Endothelial cell (in vitro differentiated cells): ENCODE data around the gene GATD1. TPM values are rescaled to one million over a fixed set of nuclear protein-coding genes. Genes with fewer than 3 reads are reported as not detected.
A peak's percentile ranks its signal among the peaks of the same experiment; 100 is the strongest.

Source experiments
- DNase-seq: peaks from one replicate; pipeline ENCODE4 v3.0.0; 2021; ENCODE audit warnings: low spot score
- H3K27ac Mint-ChIP-seq: one replicate; pipeline ENCODE4 v1.8.0; 2021; ENCODE audit warnings: mixed read lengths, inconsistent platforms; ENCODE audit not compliant: unreplicated experiment
- H3K27me3 Mint-ChIP-seq: one replicate; pipeline ENCODE4 v1.8.0; 2021; ENCODE audit warnings: mild to moderate bottlenecking, moderate library complexity, mixed read lengths, inconsistent platforms; ENCODE audit not compliant: unreplicated experiment
- H3K36me3 Mint-ChIP-seq: one replicate; pipeline ENCODE4 v1.8.0; 2021; ENCODE audit warnings: mild to moderate bottlenecking, low read depth, mixed read lengths, inconsistent platforms; ENCODE audit not compliant: unreplicated experiment
- H3K4me1 Mint-ChIP-seq: one replicate; pipeline ENCODE4 v1.8.0; 2021; ENCODE audit warnings: mild to moderate bottlenecking, mixed read lengths, inconsistent platforms; ENCODE audit not compliant: unreplicated experiment
- H3K4me3 Mint-ChIP-seq: one replicate; pipeline ENCODE4 v1.8.0; 2021; ENCODE audit warnings: mild to moderate bottlenecking, mixed read lengths, inconsistent platforms; ENCODE audit not compliant: unreplicated experiment
- H3K9me3 Mint-ChIP-seq: one replicate; pipeline ENCODE4 v1.8.0; 2021; ENCODE audit warnings: mixed read lengths, inconsistent platforms; ENCODE audit not compliant: unreplicated experiment
- total RNA-seq: library from RNA; stranded (reverse); fragmentation: NEBNext Ultra II Directional; extraction: Animal tissue kit (Norgen Biotek cat#: 25700); gene quantifications from one replicate; pipeline ENCODE4 v1.2.1, GENCODE V29; 2021; ENCODE audit not compliant: unreplicated experiment
- TF ChIP-seq, protein P1 (sequence below): fragments of 200-600 bp; sonication (generic); IDR thresholded peaks from one replicate; pipeline ENCODE4 v1.5.0; 2021; ENCODE audit warnings: antibody characterized with exemption; ENCODE audit not compliant: unreplicated experiment

The GATD1 gene
- total RNA-seq, 1 donor from 2014 or later, result 36.5 TPM

DNA sequence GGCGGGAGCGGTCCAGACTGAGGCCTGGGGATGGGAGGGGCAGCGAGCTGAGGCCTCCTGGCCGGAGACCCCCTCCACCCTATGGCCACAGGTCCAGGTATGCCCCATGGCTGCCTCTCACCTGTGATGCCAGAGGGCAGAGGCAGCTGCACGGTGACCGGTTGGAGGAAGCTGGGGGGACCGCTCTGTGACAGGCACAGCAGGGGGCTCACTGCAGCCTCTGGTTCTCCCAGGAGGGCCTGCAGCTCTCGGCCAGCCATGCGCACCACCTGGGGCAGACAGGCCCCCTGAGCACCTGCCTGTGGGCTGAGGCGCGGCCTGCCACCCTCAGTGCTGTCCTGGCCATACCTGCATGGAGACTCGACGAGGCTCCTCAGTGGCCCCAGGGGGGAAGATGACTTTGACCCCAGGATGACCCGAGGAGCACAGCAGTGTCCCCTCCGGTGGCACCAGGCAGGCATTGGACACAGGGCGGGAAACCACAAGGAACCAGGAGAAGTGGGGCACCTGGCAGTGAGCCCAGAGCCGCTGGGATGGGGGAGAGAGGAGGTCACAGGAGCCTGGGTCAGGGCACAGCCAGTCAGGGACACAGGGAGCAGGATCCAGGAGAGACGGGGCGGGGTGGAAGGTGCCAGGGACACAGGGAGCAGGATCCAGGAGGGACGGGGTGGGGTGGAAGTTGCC lies 24.0 kb upstream of the GATD1 start:
- DNase-seq, result no peak
- Mint-ChIP-seq H3K4me3 (no peak overlapping the region), H3K27ac (no peak overlapping the region), H3K9me3 (no peaks in the 10 kb centered on the region), H3K27me3 (peaks cover 12% of the 10 kb centered on the region), H3K4me1 (no peaks in the 10 kb centered on the region), H3K36me3 (no peaks in the 10 kb centered on the region)
- TF ChIP-seq, protein P1, sequence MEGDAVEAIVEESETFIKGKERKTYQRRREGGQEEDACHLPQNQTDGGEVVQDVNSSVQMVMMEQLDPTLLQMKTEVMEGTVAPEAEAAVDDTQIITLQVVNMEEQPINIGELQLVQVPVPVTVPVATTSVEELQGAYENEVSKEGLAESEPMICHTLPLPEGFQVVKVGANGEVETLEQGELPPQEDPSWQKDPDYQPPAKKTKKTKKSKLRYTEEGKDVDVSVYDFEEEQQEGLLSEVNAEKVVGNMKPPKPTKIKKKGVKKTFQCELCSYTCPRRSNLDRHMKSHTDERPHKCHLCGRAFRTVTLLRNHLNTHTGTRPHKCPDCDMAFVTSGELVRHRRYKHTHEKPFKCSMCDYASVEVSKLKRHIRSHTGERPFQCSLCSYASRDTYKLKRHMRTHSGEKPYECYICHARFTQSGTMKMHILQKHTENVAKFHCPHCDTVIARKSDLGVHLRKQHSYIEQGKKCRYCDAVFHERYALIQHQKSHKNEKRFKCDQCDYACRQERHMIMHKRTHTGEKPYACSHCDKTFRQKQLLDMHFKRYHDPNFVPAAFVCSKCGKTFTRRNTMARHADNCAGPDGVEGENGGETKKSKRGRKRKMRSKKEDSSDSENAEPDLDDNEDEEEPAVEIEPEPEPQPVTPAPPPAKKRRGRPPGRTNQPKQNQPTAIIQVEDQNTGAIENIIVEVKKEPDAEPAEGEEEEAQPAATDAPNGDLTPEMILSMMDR, result no peak

DNA sequence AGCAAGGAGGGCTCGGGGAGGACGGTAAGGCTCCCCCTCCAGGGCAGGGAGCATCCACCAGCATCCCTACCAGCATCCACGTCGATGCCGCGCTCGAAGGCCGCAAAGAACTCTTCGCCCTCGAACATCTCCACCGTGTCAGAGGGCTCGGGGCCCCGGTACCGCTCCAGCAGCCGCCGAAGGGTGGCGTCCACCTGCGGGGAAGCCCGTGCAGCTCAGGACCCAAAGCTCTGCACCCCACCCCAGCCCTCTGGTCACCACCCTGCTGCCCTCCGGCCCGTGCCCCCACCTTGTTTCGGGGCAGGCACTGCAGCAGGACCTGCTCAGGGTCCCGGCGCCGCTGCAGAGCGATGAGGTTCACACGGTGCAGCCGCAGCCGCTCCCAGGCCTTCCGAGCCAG lies 23.2 kb upstream of the GATD1 start:
- Mint-ChIP-seq H3K27ac (no peak overlapping the region), H3K36me3 (no peaks in the 10 kb centered on the region), H3K4me3 (no peak overlapping the region), H3K9me3 (no peaks in the 10 kb centered on the region), H3K27me3 (peaks cover 12% of the 10 kb centered on the region), H3K4me1 (no peaks in the 10 kb centered on the region)
- TF ChIP-seq, protein P1, result no peak
- no peak for DNase-seq

DNA sequence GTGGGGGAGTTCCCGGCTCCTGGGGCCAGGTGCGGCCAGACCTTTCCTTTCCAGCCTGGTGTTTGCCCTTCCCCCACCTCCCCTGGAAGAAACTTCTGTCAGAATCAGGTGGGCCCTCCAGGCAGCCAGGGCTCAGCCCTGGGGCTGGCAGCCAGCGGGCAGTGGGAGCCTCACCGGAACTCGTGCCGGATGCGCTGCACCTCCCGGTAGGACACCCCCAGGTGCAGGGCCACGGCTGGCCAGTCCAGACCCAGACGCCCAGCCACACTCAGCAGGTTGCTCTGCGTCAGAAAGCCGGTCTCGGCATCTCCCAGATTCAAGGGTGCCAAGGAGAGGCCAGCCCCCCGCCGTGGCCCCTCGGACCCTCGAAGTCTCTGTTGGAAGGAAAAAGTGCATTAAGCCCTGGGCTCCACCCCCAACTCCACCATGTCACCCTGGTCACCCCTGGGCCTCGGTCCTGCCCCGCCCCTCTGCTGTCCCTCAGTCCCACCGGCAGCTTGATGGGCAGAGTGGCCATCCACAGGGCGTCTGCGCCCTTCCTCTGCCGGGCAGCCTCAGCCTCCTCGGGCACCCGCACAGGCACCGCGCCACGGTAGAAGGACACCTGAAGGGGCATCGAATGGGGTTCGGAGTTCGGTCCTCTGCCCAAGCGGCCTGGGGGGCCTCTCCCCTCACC lies 22.5 kb upstream of the GATD1 start:
- H3K27ac Mint-ChIP-seq, result no peak overlapping the region
- peaks cover 12% of the 10 kb centered on the region for H3K27me3 Mint-ChIP-seq
- no peak overlapping the region for H3K4me3 Mint-ChIP-seq
- H3K9me3 Mint-ChIP-seq, result no peaks in the 10 kb centered on the region
- DNase-seq, result no peak
- no peaks in the 10 kb centered on the region for H3K4me1 Mint-ChIP-seq
- TF ChIP-seq, protein P1, result no peak
- H3K36me3 Mint-ChIP-seq, result no peaks in the 10 kb centered on the region

DNA sequence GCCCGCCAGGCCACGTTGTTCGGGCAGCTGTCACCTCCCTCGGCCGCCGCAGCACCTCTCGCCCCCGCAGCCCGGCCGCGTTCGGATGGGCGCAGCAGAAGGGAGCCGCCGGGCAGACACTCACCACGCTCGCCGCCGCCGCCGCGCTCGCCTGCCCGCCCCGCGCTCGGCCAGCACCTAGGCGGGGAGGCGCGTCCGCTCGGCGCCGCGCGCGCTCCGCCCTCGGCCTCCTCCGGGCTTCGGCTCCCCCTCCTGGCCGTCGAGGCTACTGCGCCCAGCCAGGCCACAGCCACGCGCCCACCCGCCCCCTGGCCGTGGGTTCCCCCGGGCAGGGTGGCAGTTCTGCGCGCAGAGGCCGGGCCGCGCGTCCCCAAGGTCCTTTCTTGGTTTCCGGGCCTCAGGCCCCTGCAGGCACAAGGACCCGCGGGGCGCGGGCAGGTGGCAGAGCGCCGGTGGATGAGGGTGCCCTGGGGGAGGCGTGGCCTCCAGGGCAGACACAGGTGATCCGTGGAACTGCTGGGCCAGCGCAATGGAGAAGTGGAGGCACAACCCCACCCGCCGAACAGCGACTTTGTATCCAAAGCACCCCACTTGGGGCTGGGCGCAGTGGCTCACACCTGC lies 20.9 kb upstream of the GATD1 start, which contains the start of gene SLC25A22:
Gene SLC25A22, minus strand, starts transcription at position 189 of the 621 bp plus-strand sequence. CDS start 3,275 bp downstream, outside the sequence.
- peak; percentile 95 for DNase-seq
- no peaks in the 10 kb centered on the region for H3K9me3 Mint-ChIP-seq
- no peak within 1 kb of the TSS for H3K27ac Mint-ChIP-seq
- H3K27me3 Mint-ChIP-seq, result peaks cover 10% of the 10 kb centered on the region
- H3K4me1 Mint-ChIP-seq, result no peaks in the 10 kb centered on the region
- peak within 1 kb of the TSS; percentile 83 for H3K4me3 Mint-ChIP-seq
- TF ChIP-seq, protein P1, result peak; percentile 94
- H3K36me3 Mint-ChIP-seq, result no peaks in the 10 kb centered on the region
